HG03139 (cell line): ENCODE measurements around the gene GPX8.

Source experiments
- ATAC-seq: cut with Tn5 transposase; IDR thresholded peaks from one replicate; pipeline ENCODE4 v1.9.1; 2021; ENCODE audit not compliant: unreplicated experiment

GPX8 gene, protein sequence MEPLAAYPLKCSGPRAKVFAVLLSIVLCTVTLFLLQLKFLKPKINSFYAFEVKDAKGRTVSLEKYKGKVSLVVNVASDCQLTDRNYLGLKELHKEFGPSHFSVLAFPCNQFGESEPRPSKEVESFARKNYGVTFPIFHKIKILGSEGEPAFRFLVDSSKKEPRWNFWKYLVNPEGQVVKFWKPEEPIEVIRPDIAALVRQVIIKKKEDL

DNA sequence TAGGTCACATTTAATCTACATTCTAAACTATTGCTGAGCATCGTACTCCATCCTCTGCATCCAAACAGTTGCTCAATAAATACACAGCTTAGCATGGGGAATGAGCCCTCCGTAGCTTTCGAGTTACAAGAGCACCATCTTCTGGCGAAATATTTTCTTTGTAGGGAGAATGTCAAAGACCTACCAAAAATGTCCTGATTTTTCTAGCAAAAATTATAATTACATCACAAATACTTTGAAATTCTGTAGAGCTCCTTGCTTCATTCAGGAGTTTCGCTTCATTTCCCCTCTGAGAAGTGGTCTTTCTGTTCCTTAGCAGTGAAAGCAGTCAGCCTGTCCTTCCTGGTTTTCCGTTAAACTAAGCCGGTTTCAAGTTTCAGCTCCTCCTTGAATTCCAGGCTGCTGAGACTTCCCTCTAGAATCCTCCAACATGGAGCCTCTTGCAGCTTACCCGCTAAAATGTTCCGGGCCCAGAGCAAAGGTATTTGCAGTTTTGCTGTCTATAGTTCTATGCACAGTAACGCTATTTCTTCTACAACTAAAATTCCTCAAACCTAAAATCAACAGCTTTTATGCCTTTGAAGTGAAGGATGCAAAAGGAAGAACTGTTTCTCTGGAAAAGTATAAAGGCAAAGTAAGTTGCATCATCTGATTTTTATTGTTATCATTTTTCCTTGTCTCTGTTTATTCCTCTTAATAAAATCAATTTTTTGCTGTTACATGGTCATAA is at the start of gene GPX8:
GPX8 (plus strand) TSS at position 409 of the 730 bp plus-strand sequence; CDS start at position 431, 22 bp downstream.
- ATAC-seq = no peak

DNA sequence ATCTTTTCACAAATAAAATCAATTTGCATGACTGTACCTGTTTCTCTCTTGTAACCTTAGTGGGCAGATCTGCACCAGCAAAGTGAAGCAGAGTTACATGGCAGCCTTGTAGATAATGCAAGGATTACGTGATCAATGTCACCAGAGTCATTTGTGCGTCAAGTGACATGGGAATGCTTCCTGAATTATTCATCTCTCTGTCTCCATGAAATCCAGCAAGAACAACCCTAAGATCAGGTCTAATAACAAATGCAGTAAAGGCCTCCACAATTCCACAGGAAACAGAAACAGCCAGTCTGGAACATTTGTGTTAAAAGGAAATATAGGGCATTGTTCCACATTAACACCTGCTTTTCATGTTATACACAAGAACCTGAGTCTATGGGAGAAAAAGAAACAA is 49.8 kb upstream of the GPX8 start:
- no peak for ATAC-seq

DNA sequence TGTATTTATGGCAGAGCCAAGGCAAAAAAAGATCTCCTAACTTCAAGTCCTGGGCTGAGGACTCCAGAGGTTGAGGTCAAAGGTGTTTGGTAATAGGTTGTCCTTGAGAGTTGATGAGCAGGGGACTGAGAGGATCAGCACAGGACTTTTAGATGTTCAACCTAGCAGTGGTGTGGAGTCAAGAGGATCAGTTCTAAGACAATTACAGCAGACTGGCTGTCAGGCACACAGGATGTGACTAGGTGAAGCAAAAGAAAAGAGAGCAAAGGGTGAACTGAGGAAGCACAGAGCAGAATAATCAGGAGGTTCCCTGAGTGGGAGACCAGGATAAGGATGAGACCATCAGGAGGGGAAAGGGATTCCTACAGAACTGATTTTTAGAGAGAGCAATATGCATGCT is 46.6 kb upstream of the GPX8 start:
- ATAC-seq = no peak

DNA sequence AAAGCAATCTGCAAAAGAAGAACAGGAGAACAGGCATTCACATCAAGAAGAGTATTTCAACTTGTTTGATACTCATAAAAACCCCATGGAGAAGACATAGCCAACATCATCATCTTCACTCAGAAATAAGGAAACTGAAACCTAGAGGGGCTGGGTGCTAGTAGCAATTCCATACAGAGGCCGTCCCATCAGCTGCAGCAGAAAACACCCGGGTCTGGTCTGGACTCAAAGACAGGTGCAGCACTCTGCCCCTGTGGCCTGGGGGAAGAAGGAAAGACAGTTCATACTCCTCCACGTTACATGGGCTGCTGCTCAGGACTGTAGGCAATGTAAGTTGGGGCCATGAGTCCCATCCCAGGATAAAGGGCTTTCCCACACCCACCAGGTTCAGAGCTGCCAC is 45.9 kb upstream of the GPX8 start:
- ATAC-seq = no peak

DNA sequence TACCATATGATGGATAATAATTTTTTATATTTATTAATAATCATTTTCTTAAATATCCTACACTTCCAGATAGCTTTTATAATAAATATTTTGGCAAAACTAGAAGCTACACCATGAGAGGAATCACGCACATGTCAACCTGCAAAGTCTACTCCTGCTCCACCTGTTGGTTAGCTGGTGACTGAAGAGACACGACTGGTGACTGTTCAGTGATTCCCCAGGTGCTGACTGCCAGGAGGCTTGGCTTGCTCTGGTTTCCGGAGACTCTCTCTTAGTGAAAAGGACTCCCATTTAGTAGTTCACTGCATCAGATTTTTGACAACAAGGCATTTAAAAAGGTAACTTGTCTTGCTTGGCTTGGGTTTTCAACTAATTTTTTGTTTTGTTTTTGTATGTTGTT is 36.6 kb upstream of the GPX8 start:
- ATAC-seq = no peak

DNA sequence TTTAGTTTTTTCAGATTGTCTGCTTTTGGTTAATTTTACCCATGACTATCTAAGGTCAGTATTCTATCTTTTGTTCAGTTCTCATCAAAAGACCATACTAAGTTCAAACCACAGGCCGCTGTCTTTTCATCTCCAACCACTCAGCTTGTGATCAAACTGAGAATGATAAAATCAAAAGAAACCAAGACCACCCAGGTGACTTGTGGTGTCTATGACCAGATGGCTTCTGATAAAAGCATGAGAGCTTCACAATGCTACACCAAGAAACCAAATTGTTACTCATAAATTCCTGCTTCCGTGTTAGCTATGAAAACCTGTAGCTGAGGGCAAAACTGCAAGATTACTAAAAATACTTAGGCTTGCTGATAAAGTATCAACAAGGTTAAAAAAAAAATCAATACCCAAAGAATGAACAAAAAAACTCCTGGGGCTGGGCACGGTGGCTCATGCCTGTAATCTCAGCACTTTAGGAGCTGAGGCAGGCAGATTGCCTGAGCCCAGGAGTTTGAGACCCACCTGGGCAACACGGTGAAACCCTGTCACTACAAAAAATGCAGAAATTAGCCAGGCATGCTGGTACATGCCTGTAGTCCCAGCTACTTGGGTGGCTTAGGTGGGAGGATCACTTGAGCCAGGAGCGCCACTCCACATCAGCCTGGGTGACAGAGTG is 25.8 kb upstream of the GPX8 start:
- ATAC-seq = no peak

DNA sequence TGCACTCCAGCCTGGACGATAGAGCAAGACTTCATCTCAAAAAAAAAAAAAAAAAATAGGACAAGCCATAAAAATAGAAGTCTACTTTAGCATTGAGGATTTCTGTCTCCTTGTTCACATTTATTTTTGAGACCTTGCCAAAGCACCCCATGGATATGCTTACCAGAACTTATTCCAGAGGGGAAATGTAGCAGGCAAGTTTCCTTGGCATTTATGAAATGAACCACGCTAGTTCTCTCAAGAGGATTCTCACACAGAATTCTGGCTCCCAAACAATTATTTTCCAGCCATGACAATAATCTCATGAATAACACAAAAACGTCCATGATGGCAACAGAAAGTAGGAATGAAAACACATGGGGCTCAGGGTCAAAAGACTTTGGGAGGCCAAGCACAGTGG is 23.4 kb upstream of the GPX8 start:
- no peak for ATAC-seq

DNA sequence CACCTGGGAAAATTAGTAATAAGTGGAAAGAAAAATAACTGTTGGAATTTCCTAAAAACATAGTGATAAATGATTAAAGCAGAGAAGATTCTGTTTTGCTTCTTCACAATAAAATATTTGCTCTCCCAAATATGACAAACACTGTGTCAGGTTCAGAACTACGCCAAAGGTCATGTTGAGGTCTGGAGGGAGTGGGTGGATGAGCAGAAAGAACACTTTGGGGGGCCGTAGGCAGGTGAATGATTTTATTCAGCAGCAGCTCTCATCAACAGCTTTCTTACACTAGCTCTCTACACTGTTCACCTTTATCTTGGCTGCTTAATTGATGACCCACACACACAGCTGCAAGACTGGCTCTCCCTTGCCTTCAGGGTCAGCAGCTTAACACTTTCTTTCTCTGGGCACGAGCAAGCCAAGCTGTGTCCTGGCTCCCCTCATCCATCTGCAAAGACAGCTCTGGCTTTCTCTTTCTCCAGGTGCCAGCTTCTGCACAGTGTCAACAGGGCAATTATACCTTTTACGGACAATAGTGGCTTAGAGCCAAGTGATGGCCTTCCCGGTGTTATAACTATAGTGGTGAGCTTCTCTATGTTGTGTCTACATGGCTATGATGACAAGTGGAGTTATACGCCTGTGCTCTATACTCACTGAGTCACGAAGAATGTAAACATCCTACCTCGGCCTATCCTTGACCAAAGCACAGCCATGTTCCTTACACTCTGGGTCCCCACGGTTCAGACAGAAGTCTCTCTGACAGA is 18.9 kb upstream of the GPX8 start:
- ATAC-seq = no peak

DNA sequence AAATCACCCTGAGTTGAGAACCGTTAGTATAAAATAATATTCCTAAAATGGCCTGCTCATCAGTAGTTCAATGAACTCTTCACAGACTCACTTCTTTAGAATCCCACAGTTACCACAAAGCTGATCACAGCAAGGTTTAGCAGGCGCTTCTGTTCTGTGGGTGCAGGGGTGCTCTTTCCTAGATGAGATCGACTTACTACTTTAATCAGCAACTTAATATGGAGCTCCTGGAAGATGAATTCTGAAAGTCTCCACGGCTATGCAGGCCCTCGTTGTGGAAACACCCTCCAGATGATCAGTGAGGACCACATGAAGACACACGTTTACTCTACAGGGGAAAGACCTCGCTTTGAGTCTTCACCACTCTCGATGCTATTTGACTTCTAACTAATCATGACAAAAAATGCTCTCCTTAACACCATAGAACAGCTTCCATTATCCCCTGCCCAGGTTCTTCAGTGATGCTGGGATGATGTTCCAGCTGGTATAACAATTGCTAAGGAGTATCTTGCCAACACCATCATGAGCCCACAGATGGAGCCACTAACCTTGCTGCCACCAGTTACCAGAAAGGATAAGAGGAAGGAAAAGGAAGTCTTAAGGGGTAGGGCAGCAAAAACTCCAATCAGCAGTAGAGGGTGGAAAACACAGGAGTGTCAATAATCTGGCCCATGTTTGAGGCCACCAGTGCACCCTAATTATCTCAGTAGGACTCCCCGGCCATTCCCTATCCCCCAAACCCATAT is 17.9 kb upstream of the GPX8 start:
- ATAC-seq = no peak

DNA sequence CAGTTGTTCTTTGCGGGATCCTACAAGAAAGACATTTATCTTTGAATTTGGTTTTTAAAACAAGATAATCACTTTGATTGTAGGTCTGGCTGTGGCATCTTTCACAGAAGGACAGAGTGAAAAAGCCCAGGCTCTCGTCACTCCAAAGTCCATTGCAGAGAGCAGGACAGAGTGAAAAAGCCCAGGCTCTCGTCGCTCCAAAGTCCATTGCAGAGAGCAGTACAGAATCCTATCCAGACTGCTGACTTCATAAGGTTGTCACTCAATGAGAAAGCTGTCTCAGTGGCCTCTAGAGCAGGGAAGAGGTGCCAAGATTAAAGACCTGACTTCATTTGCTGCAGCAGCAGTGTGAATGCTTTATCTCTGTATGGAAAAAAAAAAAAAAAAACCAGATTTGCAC is 16.3 kb upstream of the GPX8 start:
- ATAC-seq = no peak

DNA sequence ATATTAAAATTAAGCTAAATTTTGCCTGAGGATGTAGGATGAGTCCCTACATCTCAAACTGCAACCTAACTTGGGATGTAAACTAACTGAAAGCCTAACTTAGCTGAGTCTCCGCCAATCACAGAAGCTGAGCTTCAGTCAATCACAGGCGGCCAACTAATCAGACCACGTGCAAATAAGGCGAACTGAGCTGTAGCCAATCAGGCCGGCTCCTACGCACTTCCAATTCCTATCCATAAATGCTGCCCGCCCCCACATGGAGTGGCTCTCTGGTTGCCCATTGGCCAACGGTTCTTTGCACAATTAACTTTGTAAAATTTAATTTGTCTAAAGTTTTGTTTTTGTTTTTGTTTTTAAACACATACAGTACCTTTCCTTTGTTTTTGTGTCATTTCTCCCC is 13.9 kb upstream of the GPX8 start:
- no peak for ATAC-seq

DNA sequence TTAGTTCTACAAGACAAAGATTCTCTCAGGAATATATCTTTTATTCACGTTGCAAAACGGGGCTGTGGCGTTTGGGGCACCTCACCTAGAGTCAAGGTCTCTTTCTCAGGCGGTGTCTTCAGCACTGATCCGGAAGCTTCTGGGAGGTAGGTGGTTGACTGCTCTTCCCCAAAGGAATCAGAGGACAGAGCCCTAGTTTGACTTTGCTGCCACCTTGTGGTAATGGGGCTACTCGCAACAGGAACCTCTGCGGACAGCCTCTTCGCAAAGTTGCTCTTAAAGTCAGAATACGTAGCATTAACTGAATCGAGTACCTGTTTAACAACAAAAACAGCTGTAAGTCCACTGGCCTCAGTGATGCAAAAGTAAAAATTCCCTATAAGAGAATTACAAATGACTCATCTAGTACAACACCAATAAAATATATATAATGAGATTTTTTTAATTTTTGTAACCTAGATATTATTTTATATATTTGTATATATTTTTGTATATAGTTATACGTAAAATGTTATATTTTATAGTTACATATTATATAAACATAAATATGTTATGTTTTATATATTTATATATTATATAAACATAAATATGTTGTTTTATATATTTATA is 13.3 kb upstream of the GPX8 start:
- ATAC-seq = peak; percentile 76

DNA sequence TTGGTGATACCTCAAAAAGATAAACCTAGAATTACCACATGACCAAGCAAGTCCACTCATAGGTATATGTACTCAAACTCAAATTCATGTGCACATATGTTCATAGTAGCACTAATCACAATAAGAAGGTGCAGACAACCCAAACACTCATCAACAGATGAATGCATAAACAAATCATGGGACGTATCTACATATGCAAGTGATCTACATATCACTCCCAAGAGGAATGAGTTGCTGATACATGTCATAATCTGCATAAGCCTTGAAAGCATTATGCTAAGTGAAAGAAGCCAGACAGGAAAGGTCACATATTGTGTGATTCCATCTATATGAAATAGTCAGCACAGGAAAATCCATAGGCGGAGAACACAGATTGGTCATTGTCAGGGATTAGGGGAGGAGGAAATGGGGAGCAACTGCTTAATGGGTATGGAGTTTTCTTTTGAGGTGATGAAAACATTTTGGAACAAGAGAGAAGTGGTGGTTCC is 10.6 kb upstream of the GPX8 start:
- ATAC-seq = no peak

DNA sequence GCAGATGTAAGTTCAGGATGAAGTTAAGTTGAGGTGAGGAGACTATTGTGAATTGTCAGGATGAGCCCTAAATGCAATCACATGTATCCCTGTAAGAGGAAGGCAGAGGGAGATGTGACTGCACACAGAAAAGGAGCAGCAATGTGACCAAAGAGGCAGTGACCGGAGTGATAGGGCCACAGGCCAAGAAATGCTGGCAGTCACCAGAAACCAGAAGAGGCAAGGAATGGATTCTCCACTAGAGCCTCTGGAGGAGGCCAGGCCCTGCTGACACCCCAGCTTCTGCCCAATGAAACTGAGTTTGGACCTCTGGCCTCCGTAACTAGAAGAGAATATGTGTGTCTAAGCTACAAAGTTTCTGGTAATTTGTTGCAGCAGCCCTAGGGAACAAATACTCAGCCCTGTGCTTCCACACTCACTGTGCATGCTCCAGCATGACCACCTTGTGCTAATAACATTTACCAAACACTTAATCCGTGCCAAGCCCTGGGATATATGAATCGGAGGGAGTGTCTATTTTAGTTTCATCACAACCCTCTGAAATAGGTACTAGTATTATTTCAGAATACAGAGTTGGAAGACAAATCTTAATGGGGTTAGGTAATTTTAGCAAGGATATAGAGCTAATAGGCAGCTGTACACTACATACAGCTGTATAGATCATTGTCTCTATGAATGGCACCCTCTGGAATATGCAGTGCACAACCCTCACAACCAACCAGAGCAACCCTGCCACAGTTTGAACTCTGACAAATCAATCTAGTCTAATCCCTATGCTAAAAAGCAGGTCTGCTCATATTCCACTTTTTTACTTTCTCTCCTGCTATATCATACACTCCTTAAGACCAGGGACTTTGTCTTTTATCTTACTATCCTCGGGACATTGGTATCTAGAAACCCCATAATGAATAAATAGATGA is 7.8 kb upstream of the GPX8 start:
- ATAC-seq = no peak

DNA sequence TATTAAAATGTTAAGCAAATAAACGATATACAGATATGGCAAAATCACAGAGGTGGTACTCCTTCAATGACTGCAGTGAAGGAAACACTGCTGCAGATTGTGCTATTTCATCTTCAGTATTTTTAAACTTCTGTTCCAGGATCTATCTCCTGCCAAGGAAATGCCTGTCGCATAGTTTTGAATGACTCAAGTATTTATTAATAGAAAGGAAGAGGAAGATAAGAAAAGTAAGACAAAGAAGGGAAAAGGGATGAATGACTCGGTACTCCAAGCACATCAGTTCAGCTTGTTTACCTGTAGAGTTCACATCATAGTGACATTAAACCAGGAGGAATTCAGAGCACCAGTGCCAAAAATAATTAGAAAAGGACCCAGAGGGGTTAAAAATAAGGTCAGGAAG is 5.1 kb upstream of the GPX8 start:
- ATAC-seq = no peak

DNA sequence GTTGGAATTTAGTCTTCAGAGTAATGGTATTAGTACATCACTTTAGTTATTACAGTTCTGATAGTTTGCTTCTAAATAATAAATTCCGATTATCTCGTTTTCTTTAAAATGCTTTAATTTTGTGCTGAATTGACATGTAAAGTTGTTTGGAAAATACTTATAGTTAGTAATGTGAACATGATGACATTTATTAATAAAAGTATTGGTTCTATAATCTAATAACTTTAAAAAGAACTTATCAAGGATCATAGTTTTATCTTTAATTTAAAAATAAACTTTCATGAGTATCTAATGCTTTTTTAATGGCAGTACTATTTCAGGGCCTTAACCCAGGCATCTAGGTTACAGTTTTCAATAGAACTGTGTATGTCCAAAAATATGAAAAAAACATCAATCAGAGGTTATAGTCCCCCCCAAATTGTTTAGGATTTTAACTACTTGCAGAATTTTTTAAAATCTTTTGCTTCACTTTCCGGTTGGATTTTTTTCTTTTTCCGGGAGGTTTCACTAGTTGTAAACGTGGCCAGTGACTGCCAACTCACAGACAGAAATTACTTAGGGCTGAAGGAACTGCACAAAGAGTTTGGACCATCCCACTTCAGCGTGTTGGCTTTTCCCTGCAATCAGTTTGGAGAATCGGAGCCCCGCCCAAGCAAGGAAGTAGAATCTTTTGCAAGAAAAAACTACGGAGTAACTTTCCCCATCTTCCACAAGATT is 680 bp downstream of the GPX8 start:
- no peak for ATAC-seq

DNA sequence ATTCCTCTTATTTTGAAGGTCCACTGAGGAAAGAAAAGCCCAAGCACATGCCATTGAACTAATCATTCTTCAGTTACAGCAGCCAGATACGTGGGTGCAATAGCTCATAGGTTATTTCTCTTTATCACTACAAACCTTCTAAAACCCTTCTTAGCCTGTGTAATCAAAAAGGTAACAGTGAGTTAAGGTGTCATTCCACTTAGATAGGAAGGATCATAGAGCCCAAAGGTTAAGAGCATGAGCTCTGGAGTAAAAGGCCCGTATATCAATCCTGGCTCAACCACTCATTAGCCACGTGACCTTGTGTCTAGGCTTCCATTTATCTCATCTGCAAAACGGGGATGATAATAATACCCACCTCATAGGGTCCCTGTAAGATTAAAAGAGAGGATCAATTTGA is 2.7 kb downstream of the GPX8 start:
- ATAC-seq = no peak

DNA sequence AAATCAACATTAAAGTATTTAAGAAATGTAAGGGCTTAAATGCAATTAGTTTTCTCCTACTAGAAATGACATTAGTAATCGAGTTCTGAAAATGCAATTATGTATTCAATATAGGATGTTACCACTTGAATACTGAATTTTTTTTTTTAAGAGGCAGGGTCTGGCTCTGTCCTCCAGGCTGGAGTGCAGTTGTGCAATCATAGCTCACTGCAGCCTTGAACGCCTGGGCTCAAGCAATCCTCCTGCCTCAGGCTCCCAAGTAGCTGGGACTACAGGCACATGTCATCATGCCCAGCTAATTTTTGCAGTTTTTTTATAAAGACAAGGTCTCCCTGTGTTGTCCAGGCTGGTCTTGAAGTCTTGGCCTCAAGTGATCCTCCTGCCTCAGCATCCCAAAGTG is 11.5 kb downstream of the GPX8 start:
- ATAC-seq = no peak
